Measurements from ENCODE around the gene PLOD1. TPM values are rescaled to one million over a fixed set of nuclear protein-coding genes. Genes with fewer than 3 reads are reported as not detected.

Gene PLOD1
- total RNA-seq, 6 experiments from 2014 or later, result 294 to 438 (median 315) TPM

DNA sequence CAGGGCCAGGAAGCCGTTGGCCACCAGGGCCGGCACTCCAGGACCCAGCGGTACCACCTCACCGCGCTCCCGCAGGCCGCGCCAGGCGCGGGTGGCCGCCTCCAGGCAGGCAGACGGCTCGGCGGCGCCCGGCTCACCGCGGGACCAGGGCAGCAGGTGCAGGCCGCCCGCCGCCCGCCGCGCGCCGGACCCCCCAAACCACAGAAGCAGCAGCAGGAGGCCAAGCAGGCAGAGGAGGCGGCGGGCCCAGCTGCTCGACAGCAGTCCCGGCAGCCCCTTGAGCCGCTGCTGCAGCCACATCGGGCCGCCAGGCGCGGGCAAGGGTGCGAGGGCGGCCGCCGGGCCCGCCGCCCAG, 8.6 kb upstream of the PLOD1 start:
- no peak for DNase-seq
- Mint-ChIP-seq H3K4me3 (peak overlapping the region; percentile 81; the same call in 1 of the 2 replicates), H3K4me1 (ENCODE audit: low read depth) (peaks cover 45% of the 10 kb centered on the region), H3K9me3 (no peaks in the 10 kb centered on the region), H3K36me3 (ENCODE audit: low read depth) (peaks cover 18% of the 10 kb centered on the region), H3K27me3 (ENCODE audit: insufficient read depth) (no peaks in the 10 kb centered on the region; the same call in 1 of the 2 replicates), H3K27ac (no peak overlapping the region)
- TF ChIP-seq CTCF (IDR thresholded peaks at IDR 0.05), result no peak

- H3K4me3 Mint-ChIP-seq, result no peak overlapping the region; the same call in 1 of the 2 replicates
- TF ChIP-seq CTCF (IDR thresholded peaks at IDR 0.05), result no peak
- H3K9me3 Mint-ChIP-seq, result no peaks in the 10 kb centered on the region
- DNase-seq, result no peak
- H3K27me3 Mint-ChIP-seq (ENCODE audit: insufficient read depth), result no peaks in the 10 kb centered on the region; the same call in 1 of the 2 replicates
- H3K4me1 Mint-ChIP-seq (ENCODE audit: low read depth), result peaks cover 51% of the 10 kb centered on the region
- no peak overlapping the region; the same call in 1 of the 2 replicates for H3K27ac Mint-ChIP-seq
- peaks cover 18% of the 10 kb centered on the region for H3K36me3 Mint-ChIP-seq (ENCODE audit: low read depth)
These were observed 6.5 kb upstream of the PLOD1 start for GRCh38 chr1:11927866-11928592.

- H3K4me3 Mint-ChIP-seq, result peak overlapping the region; percentile 20; the same call in 1 of the 2 replicates
- peak overlapping the region; percentile 61; the same call in 1 of the 2 replicates for H3K27ac Mint-ChIP-seq
- H3K36me3 Mint-ChIP-seq (ENCODE audit: low read depth), result peaks cover 2% of the 10 kb centered on the region
- no peak for TF ChIP-seq CTCF (IDR thresholded peaks at IDR 0.05)
- DNase-seq, result peak; percentile 25
- H3K4me1 Mint-ChIP-seq (ENCODE audit: low read depth), result peaks cover 33% of the 10 kb centered on the region
- no peaks in the 10 kb centered on the region for H3K9me3 Mint-ChIP-seq
- no peaks in the 10 kb centered on the region for H3K27me3 Mint-ChIP-seq (ENCODE audit: insufficient read depth)
These were observed 4.7 kb upstream of the PLOD1 start for GRCh38 chr1:11929849-11930248.

- no peak for TF ChIP-seq CTCF (IDR thresholded peaks at IDR 0.05)
- H3K9me3 Mint-ChIP-seq, result no peaks in the 10 kb centered on the region
- no peaks in the 10 kb centered on the region for H3K36me3 Mint-ChIP-seq (ENCODE audit: low read depth)
- H3K4me1 Mint-ChIP-seq (ENCODE audit: low read depth), result peaks cover 30% of the 10 kb centered on the region
- DNase-seq, result no peak
- H3K27ac Mint-ChIP-seq, result peak overlapping the region; percentile 66
- peak overlapping the region; percentile 61; the same call in 1 of the 2 replicates for H3K4me3 Mint-ChIP-seq
- no peaks in the 10 kb centered on the region for H3K27me3 Mint-ChIP-seq (ENCODE audit: insufficient read depth)
These were observed 3.7 kb upstream of the PLOD1 start for GRCh38 chr1:11930571-11931445.

DNA sequence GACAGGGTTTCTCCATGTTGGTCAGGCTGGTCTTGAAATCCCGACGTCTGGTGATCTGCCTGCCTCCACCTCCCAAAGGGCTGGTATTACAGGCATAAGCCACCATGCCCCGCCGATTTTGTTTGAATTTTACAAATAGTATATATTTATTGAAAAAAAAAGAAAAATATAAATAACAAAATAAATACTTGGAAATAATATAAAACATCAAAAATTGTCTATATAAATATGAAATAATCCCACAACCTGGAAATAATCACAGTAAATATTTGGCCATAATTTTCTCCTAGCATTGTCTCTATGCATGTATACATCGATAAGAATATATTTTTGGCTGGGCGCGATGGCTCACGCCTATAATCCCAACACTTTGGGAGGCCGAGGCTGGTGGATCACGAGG, 2.7 kb upstream of the PLOD1 start:
- no peaks in the 10 kb centered on the region for H3K27me3 Mint-ChIP-seq (ENCODE audit: insufficient read depth)
- H3K9me3 Mint-ChIP-seq, result no peaks in the 10 kb centered on the region
- no peaks in the 10 kb centered on the region for H3K36me3 Mint-ChIP-seq (ENCODE audit: low read depth)
- peaks cover 25% of the 10 kb centered on the region for H3K4me1 Mint-ChIP-seq (ENCODE audit: low read depth)
- no peak overlapping the region for H3K4me3 Mint-ChIP-seq
- DNase-seq, result no peak
- no peak for TF ChIP-seq CTCF (IDR thresholded peaks at IDR 0.05)
- H3K27ac Mint-ChIP-seq, result no peak overlapping the region
